ENCODE results near the gene SETD1B.

- TF ChIP-seq CTCF (conservative IDR thresholded peaks at IDR 0.05; ENCODE audit: low read length) = no peak
- TF ChIP-seq EZH2phosphoT487 (IDR thresholded peaks at IDR 0.05; ENCODE audit: borderline replicate concordance) = no peak
Observed at GRCh38 chr12:121798787-121799155, 5.0 kb upstream of the SETD1B start.
